HG03520 (cell line): ENCODE results near the gene ADRA2C.

Experiments used
- ATAC-seq: cut with Tn5 transposase; IDR thresholded peaks from one replicate; pipeline ENCODE4 v1.9.1; 2021; ENCODE audit warnings: mild to moderate bottlenecking, moderate library complexity; ENCODE audit not compliant: unreplicated experiment

Gene ADRA2C

GRCh38 chr4:3766036-3766784 lies at the start of gene ADRA2C:
ADRA2C (plus strand) TSS chr4:3766385; CDS start chr4:3766607, 222 bp downstream.
- no peak for ATAC-seq

DNA sequence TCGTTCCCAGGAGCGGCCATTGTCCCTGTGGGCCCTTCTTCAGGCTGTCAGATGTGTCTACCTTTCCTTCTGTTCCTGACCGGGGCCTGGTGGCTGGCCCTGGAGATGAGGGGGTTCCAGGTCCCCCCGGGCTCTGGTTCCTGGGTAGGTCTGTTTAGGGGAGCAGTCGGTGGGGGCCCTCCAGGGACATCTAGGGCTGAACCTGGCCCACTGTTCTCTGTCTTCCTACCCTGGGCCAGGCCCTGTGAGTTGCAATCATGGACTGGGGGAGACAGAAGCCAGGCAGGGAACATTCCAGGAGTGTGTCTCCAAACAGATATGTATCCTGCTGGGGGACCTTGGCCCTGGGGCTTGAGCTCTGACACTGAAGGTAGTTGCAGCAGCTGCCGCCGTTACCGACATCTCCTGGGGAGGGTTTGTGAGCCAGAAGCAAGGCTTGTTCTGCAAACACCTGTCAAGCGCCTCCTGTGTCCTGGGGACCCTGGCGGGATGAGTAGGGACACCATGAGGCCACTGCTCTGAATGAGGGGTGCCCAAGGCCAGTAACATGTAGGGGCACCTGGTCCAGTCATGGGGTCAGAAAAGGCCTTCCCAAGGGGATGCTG lies 49.5 kb upstream of the ADRA2C start:
- ATAC-seq, result no peak

DNA sequence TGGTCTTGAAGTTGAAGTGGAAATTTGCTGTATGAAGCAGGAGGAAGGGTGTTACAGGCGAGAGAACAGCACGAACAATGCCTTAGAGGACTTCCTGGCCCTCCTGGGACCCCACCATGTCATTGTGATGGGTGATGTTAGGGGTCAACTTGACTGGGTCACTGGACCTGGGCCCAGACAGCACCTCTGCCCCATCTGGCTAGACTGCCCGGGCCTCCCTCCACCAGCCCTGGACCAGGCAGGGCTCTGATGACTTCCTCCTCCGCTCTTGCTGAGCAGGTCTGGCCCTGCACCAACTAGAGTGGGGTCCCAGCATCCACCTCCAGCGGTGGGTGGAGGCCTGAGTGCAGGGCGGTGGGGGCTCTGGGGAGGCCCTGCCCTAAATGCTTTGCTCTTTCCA lies 48.9 kb upstream of the ADRA2C start:
- no peak for ATAC-seq

DNA sequence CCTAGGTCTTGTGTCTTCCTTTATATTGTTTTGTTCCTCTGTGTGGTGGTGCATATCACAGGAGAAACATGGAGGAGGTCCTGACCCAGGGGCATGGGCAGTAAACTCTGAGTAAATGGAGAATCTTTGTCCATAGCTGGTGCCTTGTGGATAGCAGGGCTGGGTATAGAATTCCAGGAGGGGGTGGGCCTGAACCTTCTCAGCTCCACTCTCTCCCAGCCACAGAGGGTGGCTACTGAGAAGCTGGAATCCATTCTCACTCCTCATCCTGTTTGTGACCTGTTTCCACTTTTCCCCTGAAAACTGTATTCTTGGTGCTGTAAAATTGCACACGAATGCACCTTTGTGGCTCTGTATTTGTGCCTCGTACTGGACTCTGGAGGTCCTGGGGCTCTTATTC lies 47.7 kb upstream of the ADRA2C start:
- no peak for ATAC-seq

DNA sequence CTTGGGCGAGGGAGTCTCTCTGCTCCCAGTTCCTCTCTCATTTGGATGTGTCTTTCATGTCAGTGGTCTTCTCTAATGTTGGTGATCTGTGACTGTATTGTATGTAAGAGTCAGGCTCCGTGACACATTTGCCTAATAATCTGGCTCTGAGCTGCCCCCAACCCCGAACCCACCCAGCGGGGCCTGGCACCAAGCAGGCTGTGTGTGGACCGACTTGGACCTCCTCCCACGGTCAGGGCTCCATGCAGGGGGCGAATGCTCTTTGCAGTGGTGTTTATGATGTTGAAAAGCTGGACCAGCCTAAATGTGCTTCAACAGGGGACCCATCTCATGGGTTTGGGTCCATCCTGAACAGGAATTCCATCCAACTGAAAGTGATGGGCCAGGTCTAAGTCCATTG lies 47.0 kb upstream of the ADRA2C start:
- ATAC-seq, result no peak

GRCh38 chr4:3719836-3720235 lies 46.3 kb upstream of the ADRA2C start:
- ATAC-seq, result no peak

- ATAC-seq, result no peak
These were observed 45.7 kb upstream of the ADRA2C start for GRCh38 chr4:3720466-3720865.

DNA sequence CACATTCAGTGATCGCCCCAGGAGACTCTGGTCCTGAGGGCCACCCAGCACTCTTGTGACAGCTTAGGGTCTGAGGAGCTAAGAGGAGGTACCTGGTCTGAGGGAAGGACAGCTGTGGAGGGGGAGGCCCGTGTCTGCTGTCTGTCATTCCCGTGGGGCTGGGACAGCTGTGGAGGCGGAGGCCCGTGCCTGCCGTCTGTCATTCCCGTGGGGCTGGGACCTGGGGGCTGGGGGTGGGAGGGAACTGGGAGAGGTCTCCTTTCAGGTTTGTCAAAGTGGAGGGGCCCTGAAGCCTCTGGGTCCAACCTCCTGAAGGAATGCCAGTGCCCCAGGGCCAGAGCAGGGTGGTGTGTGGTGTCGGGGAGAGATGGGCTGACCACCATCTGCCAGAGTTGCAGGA lies 45.0 kb upstream of the ADRA2C start:
- no peak for ATAC-seq

- no peak for ATAC-seq
These were observed 44.6 kb upstream of the ADRA2C start for GRCh38 chr4:3721627-3722026.

DNA sequence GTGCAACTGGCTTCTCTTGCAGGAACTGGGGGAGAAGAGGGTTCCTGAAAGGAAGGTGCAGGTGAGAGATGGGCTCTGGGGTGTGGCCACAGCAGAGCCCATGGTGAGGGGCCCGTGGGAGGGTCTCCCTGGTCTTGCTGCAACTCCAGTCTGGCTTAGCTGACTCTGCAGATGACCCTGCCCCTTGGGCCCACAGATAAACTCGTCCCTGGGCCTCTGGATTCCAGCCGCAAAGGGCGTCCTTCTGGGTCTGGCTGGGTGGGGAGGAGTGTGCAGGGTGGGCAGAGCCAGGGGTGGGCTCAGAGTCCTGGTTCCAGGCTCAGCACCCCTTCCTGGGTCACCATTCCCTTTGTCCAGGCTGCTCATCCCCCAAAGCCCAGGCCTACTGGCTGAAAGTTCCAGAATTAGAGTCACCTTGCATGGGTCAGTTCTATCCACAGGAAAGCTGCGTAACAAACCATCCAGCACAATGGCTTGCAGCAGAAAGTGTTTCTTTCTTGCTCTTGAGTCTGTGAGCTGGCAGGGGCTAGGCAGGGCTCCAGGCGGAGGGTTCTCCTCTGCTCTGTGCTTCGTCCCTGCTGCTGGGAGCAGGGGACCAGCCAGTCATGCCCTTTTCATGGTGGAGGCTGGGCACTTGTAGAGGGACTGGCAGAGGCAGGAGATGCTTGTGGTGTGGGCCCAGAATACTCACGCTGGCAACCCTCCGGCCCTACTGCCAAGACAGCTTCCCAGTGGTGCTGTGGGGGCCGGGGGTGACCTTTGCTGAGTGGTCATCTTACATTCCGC lies 43.5 kb upstream of the ADRA2C start:
- no peak for ATAC-seq

GRCh38 chr4:3723232-3723642 lies 42.9 kb upstream of the ADRA2C start:
- no peak for ATAC-seq

DNA sequence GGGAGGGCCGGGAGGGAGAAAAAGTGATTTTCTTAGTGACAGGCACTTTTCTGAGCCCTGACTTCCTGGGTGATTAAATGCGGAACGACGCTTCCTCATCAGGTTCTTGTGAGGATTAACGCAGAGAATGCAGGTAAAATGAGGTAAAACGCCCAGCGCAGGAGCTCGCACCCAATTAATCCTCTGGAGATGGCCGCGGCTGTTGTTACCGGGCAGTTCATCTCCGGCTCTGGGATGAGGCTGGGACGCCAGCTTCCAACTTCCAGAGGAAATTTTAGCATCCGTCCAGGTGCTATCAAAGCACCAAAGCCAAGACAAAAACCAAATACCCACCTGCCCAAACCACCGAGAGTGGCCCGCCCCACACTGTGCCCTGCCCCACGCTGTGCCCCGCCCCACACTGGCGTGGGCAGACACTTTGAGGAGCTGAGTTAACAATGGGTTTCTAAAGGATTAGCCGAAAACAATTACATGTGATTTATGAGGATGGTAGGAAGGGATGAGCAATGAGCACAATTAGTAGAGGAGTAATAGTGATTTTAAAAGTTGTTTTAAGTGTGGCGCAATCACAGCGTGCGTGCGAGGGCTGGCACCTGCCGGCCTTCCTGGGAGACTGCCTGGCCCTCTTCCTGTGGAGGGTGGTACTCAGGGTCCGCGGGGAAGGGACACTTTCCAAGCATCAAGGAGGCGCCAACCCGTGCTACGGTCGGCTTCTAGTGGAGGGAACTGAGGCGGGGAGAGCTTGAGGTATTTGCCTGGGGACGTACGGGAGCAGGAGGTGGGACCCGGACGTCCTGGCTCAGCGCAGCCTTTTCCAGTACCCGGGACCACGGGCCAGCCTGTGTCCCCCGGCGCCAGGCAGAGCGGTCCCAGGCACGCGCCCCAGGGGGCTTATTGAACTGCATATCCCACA lies 41.6 kb upstream of the ADRA2C start:
- ATAC-seq, result no peak

GRCh38 chr4:3725936-3726870 lies 40.0 kb upstream of the ADRA2C start:
- no peak for ATAC-seq

DNA sequence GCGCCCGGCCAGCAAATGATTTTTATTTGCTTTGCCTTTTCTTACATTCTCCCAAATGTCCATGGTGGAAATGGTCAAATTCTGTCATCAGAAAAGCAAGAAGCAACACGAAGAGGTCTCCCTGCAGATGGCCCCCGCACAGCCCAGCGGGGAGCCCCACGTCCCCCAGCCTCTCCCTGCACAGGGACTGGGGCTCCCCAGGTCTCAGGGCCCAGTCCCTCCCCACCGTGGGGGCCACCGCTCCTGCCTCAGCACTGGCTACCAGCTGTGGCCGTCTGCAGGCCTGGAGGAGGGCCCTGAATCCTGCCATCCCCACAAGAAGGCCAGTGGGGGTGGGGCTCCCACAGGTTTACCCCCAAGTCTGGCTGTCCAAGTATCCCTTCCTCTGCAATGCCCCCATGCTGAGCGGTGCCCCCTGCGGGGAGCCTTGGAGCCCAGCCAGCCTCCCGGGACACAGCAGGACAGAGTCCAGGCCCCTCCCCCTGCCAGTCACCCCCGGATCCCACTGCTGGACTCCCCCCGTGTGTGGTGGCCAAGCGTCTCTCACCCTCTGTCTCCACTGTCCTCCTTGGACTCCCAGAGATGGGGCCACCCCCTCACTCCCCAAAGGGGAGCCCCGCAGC lies 38.2 kb upstream of the ADRA2C start:
- no peak for ATAC-seq

- no peak for ATAC-seq
These were observed 36.9 kb upstream of the ADRA2C start for GRCh38 chr4:3729188-3729881.

- ATAC-seq, result no peak
These were observed 36.3 kb upstream of the ADRA2C start for GRCh38 chr4:3729882-3730226.

DNA sequence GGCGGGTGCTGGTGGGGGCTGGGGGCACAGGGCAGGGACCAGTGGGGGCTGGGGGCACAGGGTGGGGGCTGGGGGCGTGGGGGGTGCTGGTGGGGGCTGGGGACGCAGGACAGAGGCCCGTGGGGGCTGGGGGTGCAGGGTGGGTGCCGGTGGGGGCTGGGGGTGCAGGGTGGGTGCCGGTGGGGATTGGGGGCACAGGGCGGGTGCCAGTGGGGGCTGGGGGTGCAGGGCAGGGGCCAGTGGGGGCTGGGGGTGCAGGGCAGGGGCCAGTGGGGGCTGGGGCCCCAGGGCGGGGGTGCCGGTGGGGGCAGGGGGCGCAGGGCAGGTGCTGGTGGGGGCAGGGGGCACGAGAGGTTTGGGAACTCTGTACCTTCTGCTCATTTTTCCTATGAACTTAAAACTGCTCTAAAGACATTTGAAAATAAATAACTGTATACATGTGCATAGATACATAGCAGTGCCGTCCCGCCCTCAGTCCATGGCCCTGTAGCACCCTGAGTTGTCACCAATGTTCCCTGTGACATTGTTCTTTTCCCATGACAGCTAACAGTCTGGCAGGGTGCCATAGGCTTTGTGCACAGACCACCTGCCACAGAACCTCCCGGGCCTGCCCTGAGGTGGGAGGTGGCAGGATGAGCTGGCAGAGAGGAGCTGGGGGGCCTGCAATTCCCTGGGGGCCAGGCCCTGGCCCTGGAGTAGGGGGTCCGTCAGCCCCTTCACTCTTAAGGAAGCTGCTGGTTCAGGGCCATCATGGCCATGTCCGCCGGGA lies 35.6 kb upstream of the ADRA2C start:
- ATAC-seq, result no peak
